GM12878 (cell line): Measurements from ENCODE around the gene HMX3. TPM values are rescaled to one million over a fixed set of nuclear protein-coding genes. Genes with fewer than 3 reads are reported as not detected.

Experiments
- ATAC-seq: fragments of 200-7000 bp; cut with Tn5 transposase; 3 replicates; pipeline ENCODE4 v1.9.1; 2020; ENCODE audit warnings: mild to moderate bottlenecking, moderate library complexity
- BruUV-seq: library from RNA; stranded (reverse); fragments of 400-500 nt; replicated peaks from 2 replicates; lab custom pipeline; 2021; lab: Mats Ljungman, UMichigan
- CTCF ChIA-PET: fragments of 300-600 bp; sonication (Branson Sonifier 250); formaldehyde crosslinking; extraction: SDS; loops from one replicate; lab custom pipeline; 2021; ENCODE audit warnings: inconsistent platforms; lab: Yijun Ruan, JAX
- POLR2A ChIA-PET: fragments of 350-600 bp; formaldehyde crosslinking; extraction: SDS; loops from one replicate; lab custom pipeline; 2021; ENCODE audit warnings: inconsistent platforms; lab: Charles Lee
- RAD21 ChIA-PET: fragments of 300-600 bp; sonication (Branson Sonifier 250); formaldehyde crosslinking; loops from one replicate; lab custom pipeline; 2023; ENCODE audit warnings: antibody characterized with exemption; ENCODE audit not compliant: unreplicated experiment; lab: Charles Lee
- SMC1A ChIA-PET: fragments of 300-600 bp; sonication (Branson Sonifier 250); formaldehyde crosslinking; loops from one replicate; lab custom pipeline; 2023; ENCODE audit not compliant: unreplicated experiment, uncharacterized antibody; lab: Charles Lee
- DNase-seq: peaks from one replicate; pipeline ENCODE4 v3.0.0-alpha.2; 2011; ENCODE audit warnings: low read depth, low spot score
- FAIRE-seq: peaks from 3 replicates; lab custom pipeline; 2011; peaks lifted over from hg19 to GRCh38; lab: Jason Lieb, UNC
- H2AFZ ChIP-seq: 2 replicates; pipeline ENCODE4 v1.6.0; 2011; ENCODE audit warnings: low read depth, low read length, control low read depth; ENCODE audit not compliant: control insufficient read depth
- H3K27ac ChIP-seq: 2 replicates; pipeline ENCODE4 v1.5.1; 2011; ENCODE audit warnings: control low read depth; ENCODE audit not compliant: control insufficient read depth, insufficient read depth
- H3K27me3 ChIP-seq, 2 experiments: replicated peaks in 1 of 2; 2 replicates each; pipeline versions ENCODE4 v1.6.0 to v1.6.1; 2011; ENCODE audit warnings: low read length in 1 of 2; ENCODE audit not compliant: control insufficient read depth in 2 of 2, insufficient read depth in 2 of 2
- H3K36me3 ChIP-seq, 2 experiments: 2 replicates each; pipeline ENCODE4 v1.5.1; 2011; ENCODE audit warnings: low read length in 1 of 2; ENCODE audit not compliant: control insufficient read depth in 2 of 2, insufficient read depth in 2 of 2
- H3K4me1 ChIP-seq: 2 replicates; pipeline ENCODE4 v1.6.1; 2011; ENCODE audit warnings: mild to moderate bottlenecking, low read length, moderate library complexity, mixed read lengths; ENCODE audit not compliant: control insufficient read depth, insufficient read depth
- H3K4me2 ChIP-seq: 2 replicates; pipeline ENCODE4 v1.6.0; 2011; ENCODE audit warnings: control low read depth; ENCODE audit not compliant: control insufficient read depth, insufficient read depth
- H3K4me3 ChIP-seq: fragments of 200-600 bp; sonication (generic); 2 replicates; pipeline ENCODE4 v1.5.1; 2016
- H3K79me2 ChIP-seq: 2 replicates; pipeline ENCODE4 v1.6.0; 2011; ENCODE audit warnings: low read length; ENCODE audit not compliant: control insufficient read depth, insufficient read depth
- H3K9ac ChIP-seq: 2 replicates; pipeline ENCODE4 v1.8.0; 2011; ENCODE audit warnings: low read length, control low read depth, mixed read lengths; ENCODE audit not compliant: control insufficient read depth, insufficient read depth
- H3K9me3 ChIP-seq: replicated peaks from 3 replicates; pipeline ENCODE4 v1.5.1; 2011; ENCODE audit warnings: mild to moderate bottlenecking, low read length; ENCODE audit not compliant: control insufficient read depth, insufficient read depth
- H4K20me1 ChIP-seq: 2 replicates; pipeline ENCODE4 v1.6.0; 2011; ENCODE audit not compliant: control insufficient read depth, insufficient read depth
- CHD1 ChIP-seq: IDR thresholded peaks from 2 replicates; pipeline ENCODE4 v1.6.1; 2012; ENCODE audit warnings: low read depth, low read length, improper control_type of control experiment
- EGR1 ChIP-seq, 2 experiments: IDR thresholded peaks; 1 replicate in 1 of 2; 2 replicates in 1 of 2; pipeline ENCODE4 v1.6.1; 2011 to 2012; ENCODE audit warnings: low read depth in 2 of 2, low read length in 2 of 2, borderline replicate concordance in 1 of 2, mild to moderate bottlenecking in 1 of 2, moderate library complexity in 1 of 2
- IKZF1 ChIP-seq: fragments of 450-650 bp; conservative IDR thresholded peaks from 2 replicates; pipeline ENCODE4 v1.6.1; 2017; ENCODE audit warnings: antibody characterized with exemption, mild to moderate bottlenecking
- NFYA ChIP-seq: IDR thresholded peaks from 2 replicates; pipeline ENCODE4 v1.6.1; 2011; ENCODE audit warnings: low read depth, mild to moderate bottlenecking, low read length, improper control_type of control experiment, borderline replicate concordance
- RFX5 ChIP-seq: IDR thresholded peaks from 2 replicates; pipeline ENCODE4 v1.6.1; 2011; ENCODE audit warnings: low read depth, low read length, improper control_type of control experiment
- SREBF1 ChIP-seq: IDR thresholded peaks from 2 replicates; pipeline ENCODE4 v1.6.1; 2012; ENCODE audit warnings: mild to moderate bottlenecking, low read length
- WGBS: methylation state at CpG from one replicate; pipeline ENCODE4 v1.1.6; 2016; ENCODE audit warnings: low lambda C conversion rate; ENCODE audit not compliant: insufficient replicate concordance, insufficient coverage; ENCODE audit errors: missing lambda C conversion rate; 5-methylcytosine and 5-hydroxymethylcytosine counted together
- in situ Hi-C: fragments of 300-500 bp; cut with MboI; formaldehyde crosslinking; loops from 9 replicates; pipeline ENCODE4 v1.14.3; 2018; ENCODE audit warnings: mixed read lengths
- intact Hi-C: fragments of 100-400 bp; cut with micrococcal nuclease; formaldehyde crosslinking; loops from one replicate; pipeline ENCODE4 v1.14.2; 2022; ENCODE audit not compliant: unreplicated experiment
- polyA plus RNA-seq, 11 experiments: library from polyadenylated mRNA; depleted of rRNA in 4 of 11; unstranded in 6 of 11; stranded (reverse) in 5 of 11; fragments of >200 nt; fragmentation: Nextera tagmentation in 4 of 11; fragmentation: Illumina TruSeq in 1 of 11; extraction: Ambion mirVana in 4 of 11; extraction: Trizol in 1 of 11; gene quantifications; 1 replicate in 1 of 11; 2 replicates in 10 of 11; pipeline versions ENCODE4 v1.2.1 to v1.2.3, GENCODE V29; 2011 to 2016; ENCODE audit warnings: inconsistent platforms in 2 of 11, missing spikeins in 2 of 11, low read depth in 1 of 11
- total RNA-seq, 4 experiments: library from RNA; depleted of rRNA in 3 of 4; stranded (reverse); fragments of >200 nt in 3 of 4; fragmentation: Illumina TruSeq in 1 of 4; extraction: Trizol in 1 of 4; gene quantifications; 2 replicates each; pipeline versions ENCODE4 v1.2.1 to v1.2.3, GENCODE V29; 2013 to 2021

HMX3 gene
- total and polyA plus RNA-seq, 10 of the 15 experiments (the other 5 are each of a cell fraction or from before 2014, with no cell fraction given) = 0.63 to 60.5 (median 15.3) TPM; not detected in 2

DNA sequence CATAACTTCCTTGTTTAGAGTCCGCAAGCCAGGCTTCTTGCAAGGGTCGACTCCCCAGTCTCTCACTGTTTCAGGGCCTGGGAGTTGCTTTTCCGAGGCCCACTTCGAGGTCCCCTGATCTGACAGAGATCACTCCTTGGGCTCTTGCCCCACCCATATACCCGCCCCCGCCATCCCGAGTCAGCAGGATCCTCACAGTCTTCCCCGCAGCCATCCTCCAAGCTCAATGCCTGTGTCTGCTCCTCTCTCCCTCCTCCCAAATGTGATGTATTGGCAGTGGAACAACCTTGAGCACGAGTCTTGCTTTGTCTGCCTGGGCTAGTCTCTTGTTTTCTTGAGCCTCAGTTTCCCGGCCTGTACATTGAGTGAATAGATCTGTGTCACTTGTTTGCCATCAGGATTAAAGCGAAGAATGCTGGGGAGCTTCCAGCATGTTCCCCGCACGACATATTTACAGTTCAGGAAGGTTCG lies 9.8 kb downstream of the HMX3 start:
- H3K4me3 ChIP-seq = no peak overlapping the region
- H3K27me3 ChIP-seq = peaks cover 35 to 43% of the 10 kb centered on the region in 2 experiments
- no peak overlapping the region for H3K27ac ChIP-seq
- no peak overlapping the region for H3K9ac ChIP-seq
- TF ChIP-seq CHD1 (no peak), NFYA (no peak), EGR1 (IDR thresholded peaks at IDR 0.05; ENCODE audit: borderline replicate concordance in 1 of 2, low read depth in 2 of 2, low read length in 2 of 2) (0 out of 3 replicates have a peak, but pooled peaks of 1 of the 2 experiments have one; percentile 19), SREBF1 (no peak), IKZF1 (no peak), RFX5 (no peak)
- no peak for ATAC-seq
- peaks cover 1% of the 10 kb centered on the region; the same call in 2 of the 3 replicates for H3K9me3 ChIP-seq
- SMC1A ChIA-PET = no interaction called here
- POLR2A ChIA-PET = no interaction called here
- intact Hi-C loops = no loop called here
- H3K4me2 ChIP-seq = peak overlapping the region; percentile 47; the same call in 1 of the 2 replicates
- H3K4me1 ChIP-seq = peaks cover 5% of the 10 kb centered on the region; the same call in 1 of the 2 replicates
- in situ Hi-C loops = no loop called here
- H2AFZ ChIP-seq = no peak overlapping the region
- no peak for FAIRE-seq
- RAD21 ChIA-PET = interaction anchor here (0.8 to 1.3 kb wide), 2 partner anchors 235 to 256 kb away, joined by 3 read pairs; no protein-coding TSS in a partner anchor
- BruUV-seq = no TSS peak
- no peaks in the 10 kb centered on the region for H3K36me3 ChIP-seq
- peaks cover 22% of the 10 kb centered on the region for H3K79me2 ChIP-seq
- CTCF ChIA-PET = interaction anchor here (0.6 kb wide), 1 partner anchor 127 kb away, joined by 3 read pairs; no protein-coding TSS in a partner anchor
- WGBS = 21% methylated on average over 14 of the region's 14 CpGs
- no peak for DNase-seq
- no peaks in the 10 kb centered on the region for H4K20me1 ChIP-seq
